Upper lobe of left lung (tissue), 4 donors: ENCODE results near the gene ZC3HAV1L.

Experiments
- POLR2A ChIP-seq, 4 donors: fragments of 450-650 bp; IDR thresholded peaks; one replicate each; pipeline ENCODE4 v1.5.1; 2016 to 2017; ENCODE audit warnings: antibody characterized with exemption in 4 of 4, mild to moderate bottlenecking in 2 of 4
- POLR2AphosphoS5 ChIP-seq, 2 donors: sonication (generic); formaldehyde crosslinking; IDR thresholded peaks; one replicate each; pipeline ENCODE4 v1.5.1; 2017; ENCODE audit warnings: antibody characterized with exemption in 2 of 2
- TF ChIP-seq, protein P1 (sequence below), 6 experiments: fragments of 450-650 bp in 4 of 6; fragments of 200-600 bp in 2 of 6; sonication (generic) in 2 of 6; IDR thresholded peaks; one replicate each; pipeline ENCODE4 v1.5.1; 2016 to 2019; ENCODE audit warnings: antibody characterized with exemption in 6 of 6

DNA sequence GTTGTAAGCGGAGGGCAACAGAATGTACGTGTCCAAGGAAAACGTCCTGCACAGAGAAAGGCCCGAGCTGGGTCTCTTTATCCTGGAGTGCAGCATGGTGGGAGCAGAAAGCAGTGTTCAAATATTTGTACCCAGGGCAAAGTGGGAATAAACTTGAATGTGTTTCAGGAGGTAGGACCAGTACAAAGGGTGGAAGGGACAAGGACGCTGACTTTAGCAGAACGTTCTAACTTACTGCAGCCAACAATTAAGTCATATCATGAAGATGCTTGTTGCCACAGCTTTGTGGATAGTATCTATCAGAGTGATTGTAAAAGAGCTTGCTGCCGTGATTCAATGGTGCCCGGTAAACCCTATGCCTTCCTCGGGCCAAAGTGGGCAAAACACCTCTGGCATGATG, 30.5 kb upstream of the ZC3HAV1L start:
- TF ChIP-seq, protein P1, sequence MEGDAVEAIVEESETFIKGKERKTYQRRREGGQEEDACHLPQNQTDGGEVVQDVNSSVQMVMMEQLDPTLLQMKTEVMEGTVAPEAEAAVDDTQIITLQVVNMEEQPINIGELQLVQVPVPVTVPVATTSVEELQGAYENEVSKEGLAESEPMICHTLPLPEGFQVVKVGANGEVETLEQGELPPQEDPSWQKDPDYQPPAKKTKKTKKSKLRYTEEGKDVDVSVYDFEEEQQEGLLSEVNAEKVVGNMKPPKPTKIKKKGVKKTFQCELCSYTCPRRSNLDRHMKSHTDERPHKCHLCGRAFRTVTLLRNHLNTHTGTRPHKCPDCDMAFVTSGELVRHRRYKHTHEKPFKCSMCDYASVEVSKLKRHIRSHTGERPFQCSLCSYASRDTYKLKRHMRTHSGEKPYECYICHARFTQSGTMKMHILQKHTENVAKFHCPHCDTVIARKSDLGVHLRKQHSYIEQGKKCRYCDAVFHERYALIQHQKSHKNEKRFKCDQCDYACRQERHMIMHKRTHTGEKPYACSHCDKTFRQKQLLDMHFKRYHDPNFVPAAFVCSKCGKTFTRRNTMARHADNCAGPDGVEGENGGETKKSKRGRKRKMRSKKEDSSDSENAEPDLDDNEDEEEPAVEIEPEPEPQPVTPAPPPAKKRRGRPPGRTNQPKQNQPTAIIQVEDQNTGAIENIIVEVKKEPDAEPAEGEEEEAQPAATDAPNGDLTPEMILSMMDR (IDR thresholded peaks at IDR 0.05): no peak
- no peak for TF ChIP-seq POLR2A (IDR thresholded peaks at IDR 0.05)
- no peak for TF ChIP-seq POLR2AphosphoS5 (IDR thresholded peaks at IDR 0.05)
